CD4-positive, alpha-beta T cell treated with Interleukin-6 for 4 hours (primary cell): Measurements from ENCODE around the gene CAMK1D.
"Not testable (repeated sequence)": the region's sequence is repeated elsewhere in the genome, so short reads cannot be mapped to it uniquely, and the experiment has no call there.

Experiments used
- DNase-seq: peaks from one replicate; pipeline ENCODE4 v3.0.0-alpha.2; 2020; ENCODE audit warnings: mixed read lengths

CAMK1D gene

DNA sequence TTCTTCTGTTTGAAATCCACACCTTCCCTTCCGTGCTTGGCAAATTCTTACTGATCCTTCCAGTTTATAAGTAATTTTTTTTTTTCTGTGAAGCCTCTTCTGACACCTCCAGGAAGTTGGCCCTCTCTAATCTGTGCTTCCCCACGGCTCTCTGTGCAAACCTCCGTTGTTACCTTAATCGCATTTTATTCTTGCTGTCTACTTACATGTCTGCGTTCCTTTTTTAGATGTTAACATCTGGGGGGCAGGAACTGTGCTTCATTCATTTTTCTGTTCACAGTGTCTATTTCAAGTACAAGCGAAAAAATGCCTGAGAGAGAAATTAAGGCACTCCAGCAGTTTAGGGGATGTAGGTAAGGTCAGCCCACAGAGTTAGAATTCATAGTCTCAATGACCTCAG lies 8.4 kb upstream of the CAMK1D start:
- no peak for DNase-seq

GRCh38 chr10:12341526-12341925 lies 7.8 kb upstream of the CAMK1D start:
- DNase-seq = no peak

DNA sequence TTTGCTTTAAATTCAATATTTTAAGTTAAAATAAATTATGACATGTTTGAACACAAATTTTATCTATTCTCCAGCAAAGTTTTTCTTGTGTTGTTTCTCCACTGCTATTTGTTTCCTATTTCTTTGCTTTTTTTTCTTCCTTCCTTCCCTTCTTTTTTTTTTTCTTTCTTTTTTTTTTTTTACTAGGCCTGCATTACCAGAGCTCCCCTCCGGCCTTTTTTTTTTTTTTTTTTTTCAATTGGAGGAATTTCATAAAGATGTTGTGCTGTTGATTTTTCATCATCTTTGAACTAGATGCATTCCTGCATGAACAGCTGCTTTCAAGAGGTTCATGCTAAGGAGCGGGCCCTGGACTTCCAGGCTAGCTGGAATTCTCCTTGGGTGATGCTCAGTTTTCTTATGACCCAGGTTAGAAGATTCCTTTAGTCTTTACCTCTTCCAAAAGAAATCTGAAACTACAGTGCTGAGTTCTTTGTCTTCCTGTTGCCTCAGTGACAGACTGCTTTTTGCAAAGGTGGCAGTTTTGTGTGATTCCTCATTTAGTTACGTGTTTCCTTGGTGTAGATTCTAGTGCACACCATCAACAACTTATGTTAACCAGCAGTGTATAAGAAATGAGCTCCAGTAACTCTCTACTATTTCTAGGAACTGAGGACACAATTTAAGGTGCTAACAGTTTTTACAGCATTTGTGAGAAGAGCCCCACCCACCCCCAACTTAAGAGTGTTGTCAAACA lies 4.8 kb upstream of the CAMK1D start:
- no peak for DNase-seq

- no peak for DNase-seq
Observed at GRCh38 chr10:12346707-12347106, 2.6 kb upstream of the CAMK1D start.

GRCh38 chr10:12348294-12348869 lies 965 bp upstream of the CAMK1D start:
- no peak for DNase-seq

- no peak for DNase-seq
Observed at GRCh38 chr10:12349629-12350166, 351 bp downstream of the CAMK1D start.

- peak; percentile 60 for DNase-seq
Observed at GRCh38 chr10:12350167-12350872, 973 bp downstream of the CAMK1D start.

DNA sequence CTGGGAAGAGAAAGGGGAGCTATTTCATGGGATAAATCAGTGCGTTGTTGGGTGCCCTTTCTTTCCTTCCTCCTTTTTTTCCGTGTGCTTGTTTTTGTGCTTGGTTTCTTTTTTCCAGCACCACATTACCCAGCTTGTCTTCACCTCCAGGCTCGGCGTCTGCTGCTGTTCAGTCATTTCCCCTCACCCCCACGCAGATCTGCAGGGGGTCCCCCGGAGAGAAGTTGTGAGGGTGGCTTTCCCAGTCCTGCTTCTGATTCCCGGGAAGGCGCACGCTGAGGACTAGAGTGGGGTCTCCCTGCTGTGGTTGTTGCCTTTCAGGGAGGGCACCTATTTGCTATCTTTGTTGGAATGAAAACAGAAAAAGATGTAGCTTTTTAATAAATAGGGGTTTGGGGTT lies 1.6 kb downstream of the CAMK1D start:
- DNase-seq = peak; percentile 8

DNA sequence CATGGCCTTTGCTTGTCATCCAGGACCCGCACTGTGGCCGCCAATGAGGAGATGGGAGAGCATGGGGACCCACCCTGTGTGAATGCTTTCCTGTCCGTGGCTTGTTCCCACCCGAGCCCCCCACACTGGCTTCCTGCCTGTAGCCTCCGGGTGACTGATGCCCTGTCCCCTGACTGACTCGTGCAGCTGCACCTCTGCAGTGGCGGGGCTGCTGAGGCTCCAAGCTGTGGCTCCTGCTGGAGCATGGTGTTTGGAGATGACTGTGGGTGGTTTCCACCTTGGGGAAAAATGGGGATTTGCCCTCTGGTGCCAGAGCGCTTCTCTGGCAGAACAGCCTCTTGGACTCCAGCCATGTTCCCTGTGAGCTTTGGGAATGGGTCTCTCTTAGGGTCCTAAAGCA lies 2.1 kb downstream of the CAMK1D start:
- DNase-seq = peak; percentile 30

DNA sequence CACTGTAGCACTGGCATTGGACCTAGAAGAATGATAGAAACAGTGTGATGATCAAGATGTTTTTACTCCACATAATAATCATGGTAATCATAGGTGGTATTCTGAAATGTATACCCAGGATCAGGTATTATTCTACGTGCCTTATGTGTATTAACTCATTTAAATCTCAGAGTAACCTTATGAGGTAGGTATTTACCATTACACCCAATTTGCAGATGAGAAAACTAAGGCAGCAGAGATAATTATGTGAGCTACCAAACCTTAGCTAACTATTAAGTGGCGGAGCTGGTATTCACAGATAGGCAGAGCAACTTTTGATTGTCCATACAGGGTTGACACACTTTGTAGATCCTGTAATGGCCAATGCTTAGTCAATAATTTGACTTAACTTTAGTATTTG lies 2.5 kb downstream of the CAMK1D start:
- DNase-seq = no peak

DNA sequence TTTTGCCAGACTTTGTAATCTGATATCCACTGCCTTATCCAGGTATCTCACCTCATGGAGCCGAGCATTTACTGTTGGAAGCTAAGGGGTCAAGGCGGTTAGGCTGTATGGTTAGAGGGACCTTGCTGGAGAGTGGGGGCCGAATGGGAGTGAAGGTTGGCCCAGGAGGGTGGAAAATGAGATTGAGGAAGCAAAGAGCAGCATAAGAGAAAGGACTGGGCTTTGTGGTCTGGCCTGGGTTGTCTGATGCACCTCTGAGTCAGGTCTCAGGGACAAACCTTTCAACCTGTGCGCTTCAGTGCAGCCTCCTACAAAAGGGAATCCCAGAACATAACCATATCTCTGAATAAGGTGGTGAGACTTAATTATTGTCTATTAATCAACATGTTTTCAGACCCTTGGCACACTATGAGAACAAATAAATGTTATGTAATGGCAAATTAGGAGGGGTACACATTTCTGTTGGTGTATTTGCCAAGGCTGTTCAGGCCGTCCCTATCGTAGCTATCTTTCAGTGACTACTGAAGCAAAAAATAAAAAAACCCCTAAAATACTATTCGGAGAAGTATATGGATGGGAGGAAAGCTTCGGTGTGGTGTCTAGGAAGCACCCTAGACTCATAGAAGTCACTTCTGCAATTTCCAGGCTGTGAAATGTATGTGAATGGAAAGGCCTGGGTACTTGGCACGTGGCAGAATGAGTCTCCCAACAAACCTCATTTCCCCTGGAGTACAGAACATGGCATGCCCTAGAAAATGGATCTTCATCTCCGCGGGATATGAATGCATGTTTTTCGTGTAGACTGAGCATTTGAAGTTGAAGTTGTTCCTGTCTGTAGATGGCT lies 4.3 kb downstream of the CAMK1D start:
- DNase-seq = no peak

GRCh38 chr10:12354696-12355095 lies 5.3 kb downstream of the CAMK1D start:
- DNase-seq = not testable (repeated sequence)

GRCh38 chr10:12355384-12355783 lies 6.0 kb downstream of the CAMK1D start:
- DNase-seq = no peak

DNA sequence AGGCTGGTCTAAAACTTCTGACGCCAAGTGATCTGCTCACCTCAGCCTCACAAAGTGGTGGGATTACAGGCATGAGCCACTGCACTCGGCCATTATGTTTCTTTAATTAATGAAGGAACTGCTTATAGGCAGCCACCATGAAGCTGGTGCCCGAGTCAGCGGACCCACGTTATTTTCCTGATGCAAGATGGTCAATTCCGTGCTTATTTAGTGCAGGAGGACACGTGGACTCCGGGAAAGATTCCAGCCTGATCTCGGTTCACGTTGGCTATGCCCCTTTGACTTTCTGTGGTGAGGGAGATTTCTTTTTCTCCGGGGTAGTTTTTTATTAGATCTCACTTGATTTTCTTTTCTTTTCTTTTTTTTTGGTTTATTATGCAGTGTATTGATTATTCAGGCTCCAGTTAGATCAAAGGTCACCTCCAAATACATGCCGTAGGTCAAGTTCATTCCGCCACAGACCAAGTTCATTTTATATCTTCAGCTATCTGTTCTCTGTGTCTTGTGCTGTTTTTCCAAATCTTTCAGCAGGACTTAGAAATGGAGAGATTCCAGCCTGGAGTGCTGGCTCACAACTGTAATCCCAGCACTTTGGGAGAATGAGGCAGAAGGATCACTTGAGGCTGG lies 8.3 kb downstream of the CAMK1D start:
- DNase-seq = no peak

DNA sequence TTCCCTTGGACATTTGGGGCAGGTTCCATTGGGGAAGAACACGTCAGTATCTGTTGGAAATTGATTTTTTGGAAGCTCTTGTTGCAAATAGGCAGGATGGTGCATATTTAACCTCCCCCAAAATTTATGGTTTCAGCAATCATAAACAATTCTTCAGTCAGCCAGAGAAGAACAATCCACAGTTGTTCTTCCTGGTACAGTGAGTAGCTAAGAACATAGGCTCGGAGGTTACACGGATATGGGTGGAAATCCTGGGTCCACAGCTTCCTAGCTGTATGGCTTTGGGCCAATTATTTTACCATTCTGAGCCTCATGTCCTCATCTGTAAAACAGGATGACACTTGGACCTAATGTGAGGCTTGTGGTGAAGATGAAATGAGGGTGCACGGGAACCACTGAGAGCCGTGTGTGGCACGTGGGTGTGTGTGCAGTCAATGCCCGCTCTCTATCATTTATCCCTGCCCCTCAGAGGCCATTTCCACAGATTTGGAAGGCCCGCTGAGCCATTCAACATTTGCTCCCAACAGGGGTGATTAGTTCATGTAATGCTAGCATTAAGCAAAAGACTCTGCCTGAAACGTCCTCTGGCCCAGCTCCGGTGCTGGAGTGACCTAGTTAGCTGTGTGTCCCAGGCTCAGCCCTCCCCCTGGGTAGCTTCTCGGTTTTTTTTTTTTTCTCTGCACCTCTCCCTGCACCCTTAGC lies 9.7 kb downstream of the CAMK1D start:
- DNase-seq = peak; percentile 23

GRCh38 chr10:12360461-12360860 lies 11.1 kb downstream of the CAMK1D start:
- DNase-seq = no peak

DNA sequence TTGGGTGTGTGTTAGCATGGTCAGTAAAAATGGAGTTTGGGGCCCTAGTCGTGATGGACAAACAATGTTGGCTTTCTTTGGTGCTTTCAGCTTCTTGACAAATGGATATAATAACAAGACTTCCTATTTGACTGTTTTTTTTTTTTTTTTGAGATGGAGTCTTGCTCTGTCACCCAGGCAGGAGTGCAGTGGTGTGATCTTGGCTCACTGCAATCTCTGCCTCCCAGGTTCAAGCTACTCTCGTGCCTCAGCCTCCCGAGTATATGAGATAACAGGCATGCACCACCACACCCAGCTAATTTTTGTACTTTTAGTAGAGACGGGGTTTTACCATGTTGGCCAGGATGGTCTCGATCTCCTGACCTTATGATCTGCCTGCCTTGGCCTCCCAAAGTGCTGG lies 11.8 kb downstream of the CAMK1D start:
- DNase-seq = not testable (repeated sequence)

DNA sequence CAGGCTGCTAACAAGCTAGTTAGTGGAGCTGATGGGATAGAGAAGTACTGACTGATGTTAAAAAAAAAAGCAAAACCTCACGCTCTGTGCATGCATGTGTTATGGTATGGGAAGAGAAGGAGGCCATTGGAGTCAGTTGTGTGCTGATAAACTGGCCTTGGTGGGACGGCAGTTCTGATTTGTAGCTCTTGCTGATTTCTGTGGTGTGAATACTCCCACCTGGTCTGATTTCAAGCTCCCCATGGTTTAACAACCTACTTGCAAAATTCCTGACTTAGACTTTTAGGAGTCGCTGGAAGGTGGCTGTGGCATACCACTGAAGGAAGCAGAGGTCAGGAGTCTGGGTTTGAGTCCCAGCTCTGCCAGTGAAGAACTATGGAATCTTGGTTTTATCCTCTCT lies 15.2 kb downstream of the CAMK1D start:
- DNase-seq = no peak

GRCh38 chr10:12367272-12367671 lies 17.9 kb downstream of the CAMK1D start:
- DNase-seq = no peak

- no peak for DNase-seq
Observed at GRCh38 chr10:12369982-12370381, 20.6 kb downstream of the CAMK1D start.

GRCh38 chr10:12372846-12373245 lies 23.5 kb downstream of the CAMK1D start:
- no peak for DNase-seq

DNA sequence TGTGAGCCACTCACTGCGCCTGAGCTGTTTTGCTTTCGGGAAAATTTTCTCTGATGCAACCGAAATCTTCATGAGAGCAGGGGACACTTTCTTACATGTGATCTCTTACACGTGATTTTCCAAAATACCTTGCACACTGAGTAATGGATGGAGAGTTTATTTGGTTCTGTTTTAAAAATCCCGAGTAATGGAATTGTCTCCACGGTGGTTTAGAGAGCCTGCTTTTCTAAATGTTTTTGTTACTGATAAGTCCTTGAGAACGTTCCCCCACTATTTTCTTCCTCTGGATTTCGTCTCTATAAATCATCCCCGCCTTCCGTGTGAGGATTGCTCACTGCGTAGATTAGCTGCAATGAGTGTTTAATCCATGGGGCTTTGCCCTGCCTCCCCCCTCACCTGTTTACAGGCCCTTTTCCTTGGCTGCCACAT lies 25.7 kb downstream of the CAMK1D start:
- no peak for DNase-seq
